ENCODE data around the gene LILRA6.
A peak's percentile ranks its signal among the peaks of the same experiment; 100 is the strongest.
"Not testable (repeated sequence)": the region's sequence is repeated elsewhere in the genome, so short reads cannot be mapped to it uniquely, and the experiment has no call there.

The LILRA6 gene

GRCh38 chr19:54266133-54266532 is 23.5 kb upstream of the LILRA6 start:
- DNase-seq (ENCODE audit: low spot score): peak; percentile 52

- DNase-seq (ENCODE audit: low spot score): no peak
Observed at GRCh38 chr19:54262470-54262869, 19.9 kb upstream of the LILRA6 start.

- no peak for DNase-seq (ENCODE audit: low spot score)
Observed at GRCh38 chr19:54262066-54262465, 19.5 kb upstream of the LILRA6 start.

GRCh38 chr19:54257116-54257480 is 14.5 kb upstream of the LILRA6 start, which contains the start of gene LILRB5:
Gene LILRB5 (minus strand): TSS chr19:54257273. CDS start chr19:54257193, 80 bp downstream.
- DNase-seq (ENCODE audit: low spot score): no peak

- no peak for DNase-seq (ENCODE audit: low spot score)
Observed at GRCh38 chr19:54256250-54257115, 13.9 kb upstream of the LILRA6 start.

- DNase-seq (ENCODE audit: low spot score): no peak
Observed at GRCh38 chr19:54255105-54255775, 12.7 kb upstream of the LILRA6 start.

- DNase-seq (ENCODE audit: low spot score): no peak
Observed at GRCh38 chr19:54254195-54254906, 11.8 kb upstream of the LILRA6 start.

GRCh38 chr19:54253331-54254194 is 11.0 kb upstream of the LILRA6 start:
- no peak for DNase-seq (ENCODE audit: low spot score)

- no peak for DNase-seq (ENCODE audit: low spot score)
Observed at GRCh38 chr19:54252845-54253244, 10.3 kb upstream of the LILRA6 start.

GRCh38 chr19:54252243-54252642 is 9.7 kb upstream of the LILRA6 start:
- no peak for DNase-seq (ENCODE audit: low spot score)

- no peak for DNase-seq (ENCODE audit: low spot score)
Observed at GRCh38 chr19:54248016-54248601, 5.5 kb upstream of the LILRA6 start.

- DNase-seq (ENCODE audit: low spot score): no peak
Observed at GRCh38 chr19:54247106-54247930, 4.7 kb upstream of the LILRA6 start.

GRCh38 chr19:54245936-54246335 is 3.3 kb upstream of the LILRA6 start:
- no peak for DNase-seq (ENCODE audit: low spot score)

GRCh38 chr19:54243809-54244208 is 1.2 kb upstream of the LILRA6 start:
- not testable (repeated sequence) for DNase-seq (ENCODE audit: low spot score)

GRCh38 chr19:54242234-54242633 is 356 bp downstream of the LILRA6 start:
- not testable (repeated sequence) for DNase-seq (ENCODE audit: low spot score)

GRCh38 chr19:54240372-54241336 is 1.9 kb downstream of the LILRA6 start:
- DNase-seq (ENCODE audit: low spot score): not testable (repeated sequence)

GRCh38 chr19:54239491-54240371 is 2.9 kb downstream of the LILRA6 start:
- DNase-seq (ENCODE audit: low spot score): not testable (repeated sequence)

- DNase-seq (ENCODE audit: low spot score): no peak
Observed at GRCh38 chr19:54233941-54234340, 8.6 kb downstream of the LILRA6 start.
